Measurements from ENCODE around the gene ANKMY1.
"Not testable (repeated sequence)": the region's sequence is repeated elsewhere in the genome, so short reads cannot be mapped to it uniquely, and the experiment has no call there.

ANKMY1 gene

GRCh38 chr2:240568678-240569522, 11.1 kb upstream of the ANKMY1 start:
- no peak for DNase-seq (ENCODE audit: low spot score)

DNA sequence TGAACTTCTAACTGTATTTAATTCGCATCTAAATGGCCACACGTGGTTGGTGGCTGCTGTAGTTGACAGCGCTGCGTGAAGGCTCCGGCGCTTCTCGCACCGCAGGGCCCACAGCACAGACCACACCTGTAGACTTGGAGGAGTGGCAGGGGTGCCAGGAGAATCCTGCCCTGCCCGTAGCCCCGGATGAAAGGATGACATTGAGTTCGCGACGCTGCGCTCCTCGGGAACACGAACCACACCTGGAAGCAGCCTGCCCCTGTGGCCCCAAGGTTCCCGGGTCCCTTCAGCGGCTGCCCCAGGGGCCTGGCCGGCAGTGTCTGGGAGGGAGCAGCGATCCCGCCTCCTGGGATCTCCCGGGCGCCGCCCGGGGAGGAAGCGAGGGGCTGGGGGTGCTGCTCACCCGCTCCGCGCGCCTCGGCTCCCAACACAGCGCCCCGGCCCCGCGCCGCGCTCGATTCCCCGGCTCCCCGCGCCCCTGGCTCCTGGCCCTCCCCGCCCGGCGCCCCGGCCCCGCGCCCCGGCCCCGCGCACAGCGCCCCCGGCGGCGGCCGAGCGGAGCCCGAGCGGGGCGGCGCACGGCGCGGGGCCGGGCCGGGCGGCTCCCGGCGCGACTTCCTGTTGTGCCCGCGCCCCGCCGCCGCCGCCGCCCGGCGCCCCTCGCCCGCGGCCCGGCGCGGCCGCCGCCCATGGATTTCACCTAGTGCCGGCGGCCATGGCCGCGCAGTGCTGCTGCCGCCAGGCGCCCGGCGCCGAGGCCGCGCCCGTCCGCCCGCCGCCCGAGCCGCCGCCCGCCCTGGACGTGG, 10.3 kb upstream of the ANKMY1 start, which contains the start of gene RNPEPL1:
RNPEPL1 (plus strand) TSS at position 613 of the 806 bp plus-strand sequence; CDS start at position 716, 103 bp downstream.
- DNase-seq (ENCODE audit: low spot score) = peak; percentile 51

DNA sequence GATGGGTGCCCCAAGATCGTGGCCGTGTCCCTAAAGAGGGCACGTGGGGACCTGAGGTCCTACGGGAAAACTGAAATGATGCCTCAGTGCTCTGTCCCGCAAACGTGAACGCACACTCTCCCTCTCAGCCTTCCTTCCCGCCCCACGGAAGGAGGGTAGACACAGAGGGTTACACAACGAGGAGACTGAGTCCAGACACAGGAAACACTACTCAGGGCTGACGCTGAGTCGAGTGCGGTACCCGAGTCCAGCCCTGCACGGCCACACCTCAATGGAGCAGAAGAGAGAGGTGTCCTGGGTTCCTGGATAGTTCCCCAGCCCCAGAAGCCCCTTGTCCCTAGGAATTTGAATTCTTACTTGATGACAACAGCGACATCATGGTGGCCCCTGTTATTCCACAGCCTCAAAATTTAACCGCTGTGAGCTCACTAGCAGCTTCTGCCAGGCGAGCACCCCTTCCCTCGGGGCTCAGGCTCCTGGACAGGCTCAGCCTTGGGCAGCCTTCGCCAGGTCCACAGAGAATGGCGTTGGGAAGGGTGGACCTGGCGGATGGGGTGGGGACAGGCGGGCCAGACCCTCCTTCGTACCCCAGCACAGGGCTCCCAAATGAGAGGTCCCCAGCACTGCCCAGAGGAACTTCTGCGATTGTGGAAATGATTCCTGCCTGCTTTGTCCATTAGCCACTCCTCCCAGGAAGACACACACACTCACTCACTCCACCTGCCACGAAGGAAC, 9.5 kb upstream of the ANKMY1 start:
- DNase-seq (ENCODE audit: low spot score) = no peak

GRCh38 chr2:240566203-240567136, 8.7 kb upstream of the ANKMY1 start:
- peak; percentile 87 for DNase-seq (ENCODE audit: low spot score)

- DNase-seq (ENCODE audit: low spot score) = peak; percentile 98
Measured at GRCh38 chr2:240565333-240566202, 7.8 kb upstream of the ANKMY1 start.

DNA sequence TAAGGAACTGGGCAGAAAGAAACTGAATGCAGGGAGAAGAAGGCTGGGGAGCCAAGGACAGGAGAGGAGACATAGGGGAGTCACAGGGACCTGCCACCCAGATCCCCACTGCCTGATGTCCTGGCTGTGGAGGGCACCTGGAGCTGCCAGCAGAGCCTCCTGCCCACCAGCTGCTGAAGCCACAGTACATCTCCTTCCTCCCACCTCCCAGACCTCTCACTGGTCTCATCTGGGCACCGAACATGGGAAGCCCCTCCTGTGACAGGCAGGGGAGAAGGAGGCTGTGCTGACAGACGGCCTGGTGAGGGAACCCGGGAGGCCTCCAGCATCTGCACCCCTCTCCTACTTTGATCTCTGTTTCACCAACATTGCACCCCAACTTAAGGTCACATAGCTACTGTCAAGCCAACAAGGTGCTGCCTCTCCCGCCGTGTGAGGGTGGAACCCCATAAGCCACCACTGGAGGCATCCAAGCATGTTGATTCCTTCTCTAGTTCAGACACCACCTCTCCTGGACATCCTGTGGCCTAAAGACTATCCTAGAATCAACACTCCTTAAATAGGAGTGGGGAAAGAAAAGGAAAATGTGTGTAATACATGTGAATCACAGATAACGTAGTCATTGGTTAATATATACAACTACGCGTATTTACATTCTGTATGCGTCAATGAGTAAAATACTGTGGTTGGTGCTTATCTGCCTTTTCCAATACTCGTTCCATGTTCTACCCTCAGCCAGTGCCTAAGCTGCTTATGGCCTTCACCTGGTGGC, 7.0 kb upstream of the ANKMY1 start:
- peak; percentile 51 for DNase-seq (ENCODE audit: low spot score)

GRCh38 chr2:240563951-240564560, 6.3 kb upstream of the ANKMY1 start:
- DNase-seq (ENCODE audit: low spot score) = no peak

DNA sequence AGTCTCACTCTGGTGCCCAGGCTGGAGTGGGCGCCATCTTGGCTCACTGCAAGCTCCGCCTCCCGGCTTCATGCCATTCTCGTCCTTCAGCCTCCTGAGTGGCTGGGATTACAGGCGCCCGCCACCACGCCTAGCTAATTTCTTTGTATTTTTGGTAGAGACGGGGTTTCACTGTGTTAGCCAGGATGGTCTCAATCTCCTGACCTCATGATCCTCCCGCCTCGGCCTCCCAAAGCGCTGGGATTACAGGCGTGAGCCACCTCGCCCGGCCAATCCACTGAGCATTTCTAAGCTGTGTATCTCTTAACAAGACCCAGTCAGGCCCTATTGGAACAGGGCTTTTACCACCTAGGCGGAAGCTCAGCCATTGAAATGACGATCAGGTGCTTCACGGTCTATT, 5.4 kb upstream of the ANKMY1 start:
- DNase-seq (ENCODE audit: low spot score) = not testable (repeated sequence)

GRCh38 chr2:240561325-240561971, 3.7 kb upstream of the ANKMY1 start:
- DNase-seq (ENCODE audit: low spot score) = no peak

GRCh38 chr2:240560480-240561324, 2.9 kb upstream of the ANKMY1 start:
- peak; percentile 95 for DNase-seq (ENCODE audit: low spot score)

DNA sequence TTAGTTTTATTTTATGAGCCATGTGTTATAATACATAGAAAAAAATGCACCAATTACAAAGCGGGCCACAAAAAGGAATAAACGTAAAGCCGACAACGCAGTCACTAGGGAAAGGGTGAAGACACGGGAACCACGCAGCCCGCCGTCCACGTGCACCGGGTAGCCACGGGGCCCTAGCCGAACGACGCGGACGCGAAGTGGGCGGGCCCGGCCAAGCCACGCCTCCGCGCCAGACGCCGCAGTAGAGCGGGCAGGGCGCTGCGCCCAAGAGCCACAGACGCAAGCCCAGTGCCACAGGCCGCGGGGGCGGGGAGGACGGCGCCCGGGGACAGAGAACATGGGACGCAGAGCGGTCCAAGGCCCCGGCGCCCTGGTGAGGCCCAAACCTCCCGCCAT, 2.3 kb upstream of the ANKMY1 start, which contains the start of gene DUSP28:
DUSP28 (plus strand) TSS at position 274 of the 396 bp plus-strand sequence. CDS start 328 bp downstream, outside the sequence.
- DNase-seq (ENCODE audit: low spot score) = peak; percentile 81

DNA sequence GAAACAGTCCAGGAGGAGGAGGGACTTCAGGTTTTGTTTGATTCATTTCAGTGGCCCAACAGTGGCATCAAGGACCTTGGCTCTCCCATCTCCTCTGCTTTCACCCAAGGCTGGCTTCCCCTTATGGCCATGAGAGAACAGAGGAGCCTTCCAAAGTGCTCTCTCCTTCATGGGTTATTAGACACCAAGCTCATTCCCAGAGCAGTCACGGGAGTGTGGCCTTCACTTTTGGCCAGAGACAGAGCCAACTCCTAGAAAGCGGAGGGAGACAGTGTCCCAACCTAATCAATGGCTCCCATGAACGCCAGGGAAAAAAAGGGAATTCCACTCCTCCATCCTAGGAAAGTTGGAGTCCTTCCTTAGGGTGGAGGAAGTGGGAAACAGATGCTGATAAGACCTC, 1.5 kb upstream of the ANKMY1 start:
- DNase-seq (ENCODE audit: low spot score) = no peak

- no peak for DNase-seq (ENCODE audit: low spot score)
Measured at GRCh38 chr2:240558236-240558761, 511 bp upstream of the ANKMY1 start.

DNA sequence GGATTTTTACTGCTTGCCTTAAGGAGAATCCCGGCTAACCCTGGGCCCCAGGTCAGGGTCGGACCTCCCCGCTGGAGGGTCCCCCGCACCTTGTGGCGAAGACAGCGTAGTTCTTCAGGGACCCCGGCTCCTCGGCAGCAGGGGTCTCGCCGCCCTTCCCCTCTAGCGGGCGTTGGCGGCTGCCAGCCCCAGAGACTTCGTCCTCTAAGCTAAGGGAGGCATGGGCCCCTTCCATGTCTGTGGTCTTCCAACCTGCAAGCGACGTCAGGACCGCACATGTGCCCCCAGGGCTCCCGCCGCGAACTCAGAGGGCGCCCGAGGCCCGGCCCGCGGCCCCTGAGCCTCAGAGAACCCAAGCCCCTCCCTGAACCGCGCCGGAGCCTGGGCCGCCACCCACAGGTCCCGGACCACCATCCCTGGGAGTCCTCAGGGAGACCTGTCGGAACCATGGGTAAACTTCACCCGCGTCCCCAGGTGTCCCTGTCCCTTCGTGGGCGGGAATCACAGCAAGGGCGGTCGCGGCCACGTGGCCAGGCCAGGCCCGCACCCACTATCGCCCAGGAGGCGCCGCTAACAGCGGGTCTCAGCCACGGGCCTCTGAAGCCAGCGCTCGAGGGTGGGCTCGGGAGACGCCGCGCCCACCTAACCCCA, 562 bp downstream of the ANKMY1 start:
- no peak for DNase-seq (ENCODE audit: low spot score)

DNA sequence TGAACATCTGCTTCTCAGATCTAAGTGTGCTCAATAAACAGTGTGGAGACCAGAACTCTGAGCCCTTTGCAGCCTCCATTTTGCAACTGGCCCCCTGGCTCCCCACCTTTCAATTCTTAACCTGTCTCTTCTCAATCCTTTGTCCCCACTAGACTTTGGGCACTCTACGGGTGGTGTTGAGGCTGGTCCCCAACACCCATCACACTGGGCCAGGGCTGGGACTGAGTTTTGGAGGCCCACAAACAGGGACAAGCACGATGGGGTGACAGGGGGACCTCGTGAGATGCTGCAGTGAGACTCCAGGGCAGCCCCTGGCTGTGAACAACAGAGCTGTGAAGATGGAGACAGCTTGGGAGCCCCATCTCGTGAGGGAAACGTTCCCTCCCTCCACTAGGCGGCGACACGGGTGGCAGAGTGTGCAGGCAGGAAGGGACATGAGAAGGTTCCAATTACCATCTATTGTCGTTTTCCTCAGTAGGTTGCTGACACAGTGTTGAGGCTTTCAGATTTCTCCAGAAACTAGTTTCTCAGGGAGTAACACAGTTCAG, 1.2 kb downstream of the ANKMY1 start:
- DNase-seq (ENCODE audit: low spot score) = no peak

DNA sequence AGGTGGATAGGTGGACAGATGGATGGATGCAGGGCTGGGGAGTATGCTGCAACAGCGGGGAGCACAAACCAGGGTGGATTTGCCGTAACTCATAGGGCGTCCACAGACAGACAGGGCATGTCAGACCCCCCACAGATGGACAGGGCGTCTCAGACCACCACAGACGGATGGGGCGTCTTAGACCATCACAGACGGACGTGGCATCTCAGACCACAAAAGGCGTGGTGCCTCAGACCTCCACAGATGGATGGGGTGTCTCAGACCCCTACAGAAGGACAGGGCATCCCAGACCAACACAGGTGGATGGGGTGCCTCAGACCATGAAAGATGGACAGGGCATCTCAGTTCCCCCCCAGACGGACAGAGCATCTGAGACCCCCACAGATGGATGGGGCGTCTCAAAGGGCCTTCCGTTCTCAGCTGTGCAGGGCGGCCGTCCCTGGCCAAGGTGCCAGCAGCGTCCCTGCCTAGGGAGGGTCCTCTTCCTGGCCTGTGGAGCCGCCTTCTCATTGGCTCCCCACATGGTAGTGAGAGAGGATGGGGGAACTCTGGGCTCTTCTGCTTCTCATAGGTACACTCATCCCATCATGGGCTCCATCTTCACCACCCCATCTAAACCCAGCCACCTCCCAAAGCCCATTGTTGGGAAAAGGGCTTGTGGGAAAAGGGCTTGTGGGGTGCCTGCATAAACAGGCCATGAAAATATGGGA, 2.1 kb downstream of the ANKMY1 start:
- DNase-seq (ENCODE audit: low spot score) = no peak
